Stimulated activated CD4-positive, alpha-beta T cell treated with anti-CD3 and anti-CD28 coated beads, Interleukin-2, amount 100 ng/mL, for 48 hours (primary cell): ENCODE results near the gene EVI5L.

ENCODE experiments used
- DNase-seq, 2 donors: peaks; one replicate each; pipeline ENCODE4 v3.0.0-alpha.2; 2020

Gene EVI5L

GRCh38 chr19:7903244-7904073 lies 73.4 kb downstream of the EVI5L start, which contains the start of gene MAP2K7:
Gene MAP2K7, plus strand, starts transcription at chr19:7903877. Its CDS starts 68 bp downstream, at chr19:7903945.
- DNase-seq: peak; percentile 100

- no peak for DNase-seq
Observed at GRCh38 chr19:7904074-7905020, 74.3 kb downstream of the EVI5L start.

GRCh38 chr19:7905268-7905667 lies 75.2 kb downstream of the EVI5L start:
- no peak for DNase-seq

- no peak for DNase-seq
Observed at GRCh38 chr19:7905859-7906258, 75.8 kb downstream of the EVI5L start.

GRCh38 chr19:7907122-7907521 lies 77.1 kb downstream of the EVI5L start:
- DNase-seq: no peak

GRCh38 chr19:7907544-7907943 lies 77.5 kb downstream of the EVI5L start:
- no peak for DNase-seq

GRCh38 chr19:7908078-7908699 lies 78.2 kb downstream of the EVI5L start:
- DNase-seq: no peak

GRCh38 chr19:7908742-7909461 lies 78.9 kb downstream of the EVI5L start:
- DNase-seq: no peak

- DNase-seq: no peak
Observed at GRCh38 chr19:7909471-7910067, 79.6 kb downstream of the EVI5L start.

GRCh38 chr19:7910321-7911161 lies 80.5 kb downstream of the EVI5L start:
- DNase-seq: no peak

GRCh38 chr19:7911508-7912143 lies 81.6 kb downstream of the EVI5L start:
- DNase-seq: no peak

- no peak for DNase-seq
Observed at GRCh38 chr19:7912144-7912696, 82.2 kb downstream of the EVI5L start.

GRCh38 chr19:7912697-7913564 lies 82.9 kb downstream of the EVI5L start:
- DNase-seq: no peak

GRCh38 chr19:7913652-7914051 lies 83.6 kb downstream of the EVI5L start:
- DNase-seq: no peak

GRCh38 chr19:7914099-7914498 lies 84.1 kb downstream of the EVI5L start:
- DNase-seq: no peak
